GM18499 (cell line): Measurements from ENCODE around the gene PSMD11.
"Not testable (repeated sequence)": the region's sequence is repeated elsewhere in the genome, so short reads cannot be mapped to it uniquely, and the experiment has no call there.

Experiments used
- ATAC-seq: cut with Tn5 transposase; IDR thresholded peaks from one replicate; pipeline ENCODE4 v1.9.1; 2021; ENCODE audit warnings: moderate number of reproducible peaks; ENCODE audit not compliant: insufficient read depth, unreplicated experiment

PSMD11 gene

DNA sequence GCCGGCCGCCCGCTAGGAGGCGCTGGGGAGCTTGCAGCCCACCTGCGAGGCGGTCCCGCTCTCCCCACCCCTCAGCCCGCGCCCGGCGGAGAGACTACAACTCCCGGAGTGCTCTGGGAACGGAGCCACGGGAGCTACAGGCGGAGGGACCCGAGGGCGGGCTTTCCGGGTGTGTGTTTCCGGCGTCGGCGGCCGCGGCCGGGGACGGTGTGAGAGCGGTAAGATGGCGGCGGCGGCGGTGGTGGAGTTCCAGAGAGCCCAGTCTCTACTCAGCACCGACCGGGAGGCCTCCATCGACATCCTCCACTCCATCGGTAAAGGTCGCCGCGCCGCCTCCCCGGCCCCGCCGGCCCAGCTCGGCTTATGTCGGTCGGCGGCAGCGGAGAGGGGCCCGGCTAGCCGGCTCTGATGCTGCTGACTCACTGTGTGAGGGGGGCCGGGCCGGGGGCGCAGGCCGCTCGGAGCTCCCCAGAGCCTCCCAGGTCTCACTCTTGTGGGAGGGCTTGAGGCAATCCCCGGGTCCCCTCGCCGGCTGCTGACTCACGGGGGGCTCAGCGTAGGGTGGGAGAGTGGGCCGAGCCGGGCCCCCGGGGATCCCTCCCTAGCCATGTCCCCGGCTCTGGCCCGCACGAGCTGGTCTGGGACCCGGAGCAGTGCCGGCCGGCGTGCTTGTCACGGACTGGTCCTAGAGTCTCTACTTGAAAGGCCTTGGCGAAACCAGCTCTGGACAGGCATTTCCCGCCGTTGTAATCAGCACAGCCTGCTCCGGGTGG lies at the start of gene PSMD11:
Gene PSMD11, plus strand, starts transcription at position 210 of the 773 bp plus-strand sequence. Its CDS starts 14 bp downstream, at position 224.
- peak; percentile 68 for ATAC-seq

DNA sequence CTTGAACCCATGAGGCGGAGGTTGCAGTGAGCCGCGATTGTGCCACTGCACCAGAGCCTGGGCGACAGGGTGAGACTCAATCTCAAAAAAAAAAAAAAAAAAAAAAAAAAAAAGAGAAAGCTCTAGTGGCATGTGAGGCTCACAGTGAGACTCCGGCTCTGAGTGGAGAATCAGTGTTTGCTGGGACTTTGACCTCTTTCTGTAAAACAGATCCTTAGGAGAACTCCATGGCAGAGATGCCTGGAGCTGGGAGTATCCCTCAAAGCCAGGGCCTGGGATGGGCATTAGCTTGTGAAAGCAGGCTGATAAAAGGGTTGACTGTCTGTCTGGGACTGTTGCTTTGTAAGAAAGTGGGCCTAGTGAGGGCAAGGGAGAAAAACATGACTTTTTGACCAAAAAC lies 48.0 kb upstream of the PSMD11 start:
- no peak for ATAC-seq

GRCh38 chr17:32398946-32399345 lies 45.4 kb upstream of the PSMD11 start:
- no peak for ATAC-seq

- ATAC-seq = not testable (repeated sequence)
Observed at GRCh38 chr17:32410085-32410484, 34.2 kb upstream of the PSMD11 start.

GRCh38 chr17:32426894-32427293 lies 17.4 kb upstream of the PSMD11 start:
- ATAC-seq = no peak

- ATAC-seq = no peak
Observed at GRCh38 chr17:32429598-32429997, 14.7 kb upstream of the PSMD11 start.

GRCh38 chr17:32440722-32441121 lies 3.6 kb upstream of the PSMD11 start:
- ATAC-seq = no peak

- ATAC-seq = no peak
Observed at GRCh38 chr17:32441886-32442285, 2.4 kb upstream of the PSMD11 start.

- no peak for ATAC-seq
Observed at GRCh38 chr17:32443827-32444300, 446 bp upstream of the PSMD11 start.

GRCh38 chr17:32445074-32445415 lies 735 bp downstream of the PSMD11 start:
- ATAC-seq = no peak

DNA sequence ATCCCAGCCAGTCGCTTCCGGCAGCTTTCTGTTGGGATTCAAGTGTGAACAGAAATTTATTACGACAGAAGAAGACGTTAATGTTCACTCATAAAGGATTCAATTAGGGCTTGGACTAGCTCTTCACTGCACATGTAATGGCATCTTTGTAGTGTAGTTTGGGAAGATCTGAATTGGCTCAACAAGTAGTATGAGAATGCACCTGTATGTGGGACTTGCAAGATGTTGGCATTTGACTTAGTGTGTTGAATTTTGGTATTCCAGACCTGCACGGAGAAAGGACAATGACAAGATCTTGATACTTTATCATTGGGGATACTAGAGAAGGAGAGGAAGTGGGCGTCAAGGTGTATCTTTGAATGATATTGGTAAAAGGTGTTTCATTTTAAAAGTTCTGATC lies 1.2 kb downstream of the PSMD11 start:
- ATAC-seq = no peak

DNA sequence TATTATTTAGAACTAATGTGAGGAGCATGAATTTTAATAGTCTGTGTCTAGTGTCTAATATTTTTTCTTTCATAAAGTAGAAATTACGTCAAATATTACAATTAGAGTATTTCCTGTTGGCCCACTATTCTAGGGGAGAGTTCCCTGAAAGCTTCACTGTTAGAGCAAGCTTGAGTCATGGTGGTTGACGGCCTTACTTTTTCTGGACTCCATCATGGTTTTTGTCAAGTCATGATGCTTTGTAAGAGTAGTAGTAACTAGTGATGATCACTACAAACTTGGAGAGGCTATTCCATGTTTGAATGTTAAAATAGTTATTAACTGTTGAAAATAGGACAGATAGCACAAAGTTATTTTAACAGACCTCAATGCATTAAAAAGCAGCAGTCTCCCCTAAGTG lies 1.7 kb downstream of the PSMD11 start:
- no peak for ATAC-seq

DNA sequence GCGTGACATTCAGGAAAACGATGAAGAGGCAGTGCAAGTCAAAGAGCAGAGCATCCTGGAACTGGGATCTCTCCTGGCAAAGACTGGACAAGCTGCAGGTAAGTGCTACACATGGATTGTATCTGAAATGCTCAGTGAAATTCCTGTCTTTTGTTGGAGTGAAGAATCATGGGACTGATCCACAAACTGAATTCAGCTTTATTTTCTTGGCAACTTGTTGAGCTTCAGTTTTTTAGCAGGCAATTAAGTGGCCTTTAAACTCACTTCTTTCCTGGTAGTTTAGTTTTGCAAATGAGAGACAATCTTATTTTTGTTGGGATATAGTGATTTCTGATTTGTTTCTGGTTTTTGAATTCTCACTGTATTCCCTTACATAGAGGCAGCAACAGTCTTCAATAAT lies 2.6 kb downstream of the PSMD11 start:
- no peak for ATAC-seq

DNA sequence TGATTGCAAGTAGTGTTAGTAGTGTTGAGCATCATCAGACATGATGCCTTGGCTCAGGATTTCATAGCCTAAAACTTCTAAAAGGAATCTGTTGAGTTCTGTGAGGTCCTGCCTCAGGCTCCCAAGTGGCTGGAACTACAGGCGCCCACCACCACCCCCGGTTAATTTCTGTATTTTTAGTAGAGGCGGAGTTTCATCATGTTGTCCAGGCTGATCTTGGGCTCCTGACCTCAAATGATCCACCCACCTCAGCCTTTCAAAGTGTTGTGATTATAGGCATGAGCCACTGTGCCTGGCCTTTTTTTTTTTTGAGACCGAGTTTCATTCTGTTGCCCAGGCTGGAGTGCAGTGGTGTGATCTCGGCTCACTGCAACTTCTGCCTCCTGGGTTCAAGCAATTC lies 5.7 kb downstream of the PSMD11 start:
- no peak for ATAC-seq

DNA sequence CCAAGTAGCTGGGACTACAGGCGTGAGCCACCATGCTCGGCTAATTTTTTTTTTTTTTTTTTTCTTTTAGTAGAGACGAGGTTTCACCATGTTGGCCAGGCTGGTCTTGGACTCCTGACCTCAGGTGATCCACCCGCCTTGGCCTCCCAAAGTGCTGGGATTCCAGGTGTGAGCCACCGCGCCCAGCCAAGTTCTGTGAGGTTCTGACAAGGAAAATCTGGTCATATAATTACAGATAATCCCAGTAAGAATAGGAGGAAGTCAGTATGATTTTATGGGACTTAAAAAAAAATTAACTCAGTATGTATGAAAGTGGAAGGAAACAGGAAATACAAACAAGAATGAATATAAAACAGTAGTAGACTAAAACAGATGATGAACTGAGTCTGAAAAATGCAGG lies 6.1 kb downstream of the PSMD11 start:
- not testable (repeated sequence) for ATAC-seq

DNA sequence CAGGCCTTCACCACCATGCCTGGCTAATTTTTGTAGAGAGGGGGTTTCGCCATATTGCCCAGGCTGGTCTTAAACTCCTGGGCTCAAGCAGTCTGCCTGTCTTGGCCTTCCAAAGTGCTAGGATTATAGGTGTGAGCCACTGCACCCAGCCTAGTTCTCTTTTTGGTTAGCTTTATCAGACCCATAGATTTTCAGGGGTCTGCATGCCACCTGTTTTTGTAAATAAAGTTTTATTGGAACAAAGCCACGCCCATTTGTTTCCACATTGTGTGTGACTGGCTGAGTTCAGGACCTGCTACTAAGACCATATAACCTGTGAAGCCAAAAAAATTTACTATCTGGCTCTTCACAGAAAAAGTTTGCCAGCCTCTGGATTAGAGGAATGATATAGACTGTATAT lies 7.6 kb downstream of the PSMD11 start:
- ATAC-seq = no peak

DNA sequence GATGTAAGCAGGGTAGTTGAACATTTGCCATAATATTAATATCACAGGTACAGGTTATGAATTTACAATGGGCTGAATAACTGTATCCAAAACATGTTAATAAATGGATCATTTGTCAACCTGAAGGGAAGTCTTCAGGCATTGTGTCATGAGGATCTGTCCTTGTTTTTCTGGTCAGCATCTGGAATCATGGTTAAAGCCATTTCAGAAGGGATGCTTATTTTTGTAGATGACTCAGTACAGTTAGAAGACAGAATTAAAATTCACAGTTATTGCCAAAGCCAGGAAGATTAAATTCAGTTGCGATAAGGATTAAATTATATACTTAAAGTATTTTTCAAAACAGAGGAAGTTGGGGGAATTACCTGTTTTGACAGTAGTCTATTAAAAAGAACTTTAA lies 8.0 kb downstream of the PSMD11 start:
- ATAC-seq = no peak

GRCh38 chr17:32453370-32453769 lies 9.1 kb downstream of the PSMD11 start:
- no peak for ATAC-seq

DNA sequence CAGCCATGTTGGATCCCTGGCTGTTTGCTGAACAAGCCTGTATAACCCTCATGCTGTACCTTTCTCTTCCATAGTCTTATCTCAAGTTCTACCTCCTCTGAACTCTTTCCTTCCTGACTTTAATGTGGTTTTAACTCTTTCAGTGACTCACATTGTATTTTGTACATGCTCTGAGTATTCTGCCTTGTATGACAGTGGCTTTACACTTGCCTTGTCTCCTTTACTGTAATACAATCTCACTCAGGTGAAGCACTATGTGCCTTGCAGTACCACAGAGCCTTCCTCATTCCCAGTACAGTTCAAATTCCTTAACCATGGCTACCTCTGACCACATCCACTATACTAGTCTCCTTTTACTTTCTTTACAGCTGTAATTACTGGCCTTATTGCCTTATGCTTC lies 14.1 kb downstream of the PSMD11 start:
- no peak for ATAC-seq

GRCh38 chr17:32460054-32460453 lies 15.7 kb downstream of the PSMD11 start:
- ATAC-seq = no peak

GRCh38 chr17:32461498-32461852 lies 17.2 kb downstream of the PSMD11 start:
- no peak for ATAC-seq

- ATAC-seq = no peak
Observed at GRCh38 chr17:32461853-32462617, 17.7 kb downstream of the PSMD11 start.
